Dendritic cell treated with granulocyte-macrophage colony-stimulating factor and Interleukin-4, amounts not matched to agents 40 ng/mL and 50 ng/mL, for 4 days (primary cell): Measurements from ENCODE around the gene DCAF6.

Experiments used
- H3K27ac Mint-ChIP-seq: one replicate; pipeline ENCODE4 v1.8.0; 2022; ENCODE audit warnings: mild to moderate bottlenecking, mixed read lengths
- H3K27me3 Mint-ChIP-seq: one replicate; pipeline ENCODE4 v1.8.0; 2022; ENCODE audit warnings: mild to moderate bottlenecking, mixed read lengths
- H3K36me3 Mint-ChIP-seq: one replicate; pipeline ENCODE4 v1.8.0; 2022; ENCODE audit warnings: low read depth, mixed read lengths
- H3K4me1 Mint-ChIP-seq: one replicate; pipeline ENCODE4 v1.8.0; 2022; ENCODE audit warnings: low read depth, mixed read lengths
- H3K4me3 Mint-ChIP-seq: one replicate; pipeline ENCODE4 v1.8.0; 2022; ENCODE audit warnings: mild to moderate bottlenecking, moderate library complexity, mixed read lengths
- H3K9me3 Mint-ChIP-seq: one replicate; pipeline ENCODE4 v1.8.0; 2022; ENCODE audit warnings: mixed read lengths
- intact Hi-C: fragments of 100-400 bp; cut with micrococcal nuclease; formaldehyde crosslinking; loops from one replicate; pipeline ENCODE4 v1.15.0; 2022

The DCAF6 gene

DNA sequence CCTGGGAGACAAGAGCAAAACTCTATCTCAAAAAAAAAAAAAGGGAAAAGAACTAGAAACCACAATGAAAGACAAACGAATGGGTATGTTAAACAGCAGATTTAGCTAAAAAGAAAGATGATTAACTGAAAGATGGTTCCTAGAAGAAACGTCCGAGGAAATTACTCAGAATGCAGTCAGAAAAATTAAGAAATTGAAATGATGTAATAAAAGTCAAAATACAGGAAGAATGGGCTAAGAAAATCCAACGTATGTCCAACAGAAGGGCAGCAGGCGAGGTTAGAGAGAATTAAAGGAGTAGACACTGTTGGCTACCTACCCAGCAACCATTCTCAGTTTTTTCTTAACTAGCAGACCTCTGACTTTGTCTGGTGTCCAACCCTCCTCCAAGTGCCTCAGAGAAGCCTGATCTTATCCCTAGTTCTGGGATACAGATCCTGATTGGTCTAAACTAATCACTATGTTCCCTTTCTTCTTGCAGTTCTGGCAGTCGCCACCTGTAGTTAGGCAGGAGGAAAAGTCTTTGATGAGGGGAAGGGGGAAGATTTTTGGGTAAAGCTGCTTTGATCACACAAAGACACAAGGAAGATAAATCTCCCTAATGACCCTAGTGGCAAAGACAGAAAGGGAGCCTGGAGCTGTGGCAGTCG, 174.5 kb downstream of the DCAF6 start:
- intact Hi-C loops, result no loop called here
- H3K36me3 Mint-ChIP-seq, result no peaks in the 10 kb centered on the region
- no peak overlapping the region for H3K27ac Mint-ChIP-seq
- no peaks in the 10 kb centered on the region for H3K27me3 Mint-ChIP-seq
- H3K4me3 Mint-ChIP-seq, result no peak overlapping the region
- peaks cover 12% of the 10 kb centered on the region for H3K4me1 Mint-ChIP-seq
- H3K9me3 Mint-ChIP-seq, result no peaks in the 10 kb centered on the region

DNA sequence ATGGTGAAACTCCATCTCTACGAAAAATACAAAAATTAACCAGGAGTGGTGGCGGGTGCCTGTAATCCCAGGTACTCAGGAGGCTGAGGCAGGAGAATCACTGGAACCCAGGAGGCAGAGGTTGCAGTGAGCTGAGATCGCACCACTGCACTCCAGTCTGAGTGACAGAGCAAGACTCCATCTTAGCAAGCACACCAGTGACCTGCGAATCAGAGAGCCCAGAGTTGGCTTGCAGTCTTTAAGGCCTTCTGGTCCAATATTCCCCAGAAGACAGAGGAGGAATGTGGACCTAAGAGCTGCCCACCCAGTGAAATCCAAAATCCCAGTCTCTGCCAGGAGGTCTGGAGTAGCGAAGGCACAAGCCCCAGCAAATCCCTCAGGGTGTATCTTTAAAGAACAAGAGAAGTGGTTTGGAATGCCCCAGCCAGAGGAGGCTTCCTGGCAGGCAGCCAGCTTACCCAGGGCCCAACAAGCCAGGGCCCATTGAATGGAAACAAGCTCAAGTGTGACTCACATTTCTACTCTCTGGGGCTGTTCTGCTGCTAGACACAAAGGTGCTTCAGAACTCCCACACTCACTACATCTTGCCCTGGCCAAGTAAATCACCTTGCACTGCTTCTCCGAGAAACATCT, 176.3 kb downstream of the DCAF6 start:
- no peaks in the 10 kb centered on the region for H3K36me3 Mint-ChIP-seq
- H3K27me3 Mint-ChIP-seq, result no peaks in the 10 kb centered on the region
- H3K4me1 Mint-ChIP-seq, result peaks cover 12% of the 10 kb centered on the region
- no peaks in the 10 kb centered on the region for H3K9me3 Mint-ChIP-seq
- H3K4me3 Mint-ChIP-seq, result no peak overlapping the region
- intact Hi-C loops, result no loop called here
- no peak overlapping the region for H3K27ac Mint-ChIP-seq

DNA sequence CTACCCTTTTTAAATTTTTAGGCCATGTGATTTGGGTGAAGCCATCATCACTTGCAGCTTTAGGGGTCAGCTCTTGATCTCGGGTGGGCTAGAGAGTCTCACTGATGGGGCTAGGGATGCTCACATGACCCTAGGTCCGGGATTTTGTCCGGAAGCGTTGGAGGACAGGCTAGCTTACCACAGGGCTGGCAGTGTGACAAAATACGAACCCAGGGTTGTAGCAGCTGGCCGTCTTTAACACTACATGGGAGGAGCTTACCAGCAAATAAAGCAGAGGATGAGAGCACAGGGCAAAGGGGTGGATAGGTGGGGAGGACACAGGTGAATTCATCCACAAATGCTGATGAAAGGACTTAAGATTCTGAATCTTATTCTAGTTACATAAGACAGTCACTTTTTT, 178.4 kb downstream of the DCAF6 start:
- peaks cover 5% of the 10 kb centered on the region for H3K9me3 Mint-ChIP-seq
- no peak overlapping the region for H3K27ac Mint-ChIP-seq
- intact Hi-C loops, result no loop called here
- no peaks in the 10 kb centered on the region for H3K27me3 Mint-ChIP-seq
- H3K4me1 Mint-ChIP-seq, result peaks cover 12% of the 10 kb centered on the region
- H3K36me3 Mint-ChIP-seq, result no peaks in the 10 kb centered on the region
- no peak overlapping the region for H3K4me3 Mint-ChIP-seq

DNA sequence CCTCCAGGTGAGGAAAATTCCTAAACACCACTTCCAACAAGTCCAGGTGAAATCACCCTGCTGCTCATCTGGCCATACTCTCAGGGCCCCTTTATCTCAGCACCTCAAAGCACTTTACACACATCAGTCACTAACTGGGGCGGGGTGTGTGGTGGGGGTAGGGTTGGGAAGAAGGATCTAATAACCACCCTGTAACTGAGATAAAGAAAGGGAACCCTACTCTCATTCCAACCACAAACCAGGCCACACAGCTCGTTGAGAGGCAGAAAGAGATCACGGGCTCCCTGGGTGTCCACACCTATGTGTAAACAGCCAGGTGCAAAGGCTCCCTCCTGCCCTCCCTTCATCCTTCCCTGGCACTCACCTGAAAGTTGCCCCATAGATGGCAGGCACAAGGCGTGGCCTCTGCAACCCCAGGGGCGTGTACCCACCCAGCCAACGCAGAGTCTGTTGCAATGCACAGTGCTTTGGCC, 179.9 kb downstream of the DCAF6 start:
- Mint-ChIP-seq H3K27ac (no peak overlapping the region), H3K9me3 (peaks cover 8% of the 10 kb centered on the region), H3K27me3 (no peaks in the 10 kb centered on the region), H3K4me3 (no peak overlapping the region), H3K36me3 (no peaks in the 10 kb centered on the region), H3K4me1 (no peaks in the 10 kb centered on the region)
- intact Hi-C loops, result no loop called here

DNA sequence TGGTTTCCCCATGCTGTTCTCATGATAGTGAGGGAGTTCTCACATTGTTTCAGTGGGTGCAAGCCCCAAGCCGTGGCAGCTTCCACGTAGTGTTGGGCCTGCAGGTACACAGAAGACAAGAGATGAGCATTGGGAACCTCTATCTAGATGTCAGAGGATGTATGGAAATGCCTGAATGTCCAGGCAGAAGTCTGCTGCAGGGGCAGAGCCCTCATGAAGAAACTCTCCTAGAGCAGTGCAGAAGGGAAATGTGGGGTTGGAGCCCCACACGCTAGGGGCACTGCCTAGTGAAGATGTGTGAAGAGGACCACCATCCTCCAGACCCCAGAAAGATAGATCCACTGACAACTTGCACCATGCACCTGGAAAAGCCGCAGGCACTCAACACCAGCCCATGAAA, 183.3 kb downstream of the DCAF6 start:
- H3K36me3 Mint-ChIP-seq, result no peaks in the 10 kb centered on the region
- intact Hi-C loops, result no loop called here
- no peaks in the 10 kb centered on the region for H3K4me1 Mint-ChIP-seq
- H3K27ac Mint-ChIP-seq, result no peak overlapping the region
- H3K9me3 Mint-ChIP-seq, result peaks cover 8% of the 10 kb centered on the region
- H3K27me3 Mint-ChIP-seq, result peaks cover 2% of the 10 kb centered on the region
- H3K4me3 Mint-ChIP-seq, result no peak overlapping the region

DNA sequence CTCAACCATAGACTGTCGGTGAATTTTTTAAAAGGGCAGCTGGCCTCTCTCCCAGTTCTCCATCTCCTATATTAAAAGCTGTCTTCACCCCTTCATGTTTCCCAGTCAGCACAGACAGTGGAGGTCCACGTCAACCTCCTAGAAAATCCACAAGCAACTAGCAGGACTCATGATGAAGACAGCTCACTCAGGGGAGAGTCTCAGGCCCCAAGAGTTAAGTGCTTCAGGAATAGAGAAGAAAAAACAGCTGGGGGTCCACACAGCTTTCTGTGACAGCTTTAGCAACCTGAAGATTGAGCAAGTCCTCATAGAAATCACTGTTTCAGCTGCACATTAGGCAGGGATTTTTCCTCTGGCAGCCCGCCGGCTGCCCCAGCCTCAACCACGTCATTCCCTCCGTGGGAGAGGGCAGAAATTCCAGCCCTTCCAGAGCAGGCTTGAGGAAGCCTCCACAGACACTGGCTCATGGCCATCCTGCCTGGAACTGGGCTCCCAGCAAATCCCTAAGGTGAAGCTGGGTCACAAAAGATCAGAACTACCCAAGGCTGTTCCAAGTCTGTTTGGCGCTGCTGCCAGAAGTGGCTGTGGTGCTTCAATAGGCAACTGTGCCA, 185.0 kb downstream of the DCAF6 start:
- Mint-ChIP-seq H3K27ac (no peak overlapping the region), H3K9me3 (peaks cover 8% of the 10 kb centered on the region), H3K36me3 (no peaks in the 10 kb centered on the region)

DNA sequence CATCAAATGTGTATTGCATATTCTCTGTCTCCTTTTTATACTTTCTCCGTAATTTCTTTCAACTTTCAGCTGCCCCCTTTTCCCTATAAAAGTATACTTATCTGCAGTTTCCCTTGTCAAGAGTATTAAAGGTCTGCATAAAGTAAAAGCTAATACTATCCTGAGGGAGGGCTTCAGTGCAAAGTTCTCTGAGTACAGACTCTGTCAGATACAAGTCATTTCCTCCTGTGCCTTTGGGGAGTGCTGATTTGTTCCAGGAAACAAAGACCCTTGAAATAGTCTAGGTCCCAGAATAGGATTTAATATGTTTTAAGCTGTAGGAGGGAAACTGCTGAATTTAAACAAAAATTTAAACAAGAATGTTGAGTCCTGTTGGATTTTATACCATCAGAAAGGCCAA, 188.6 kb downstream of the DCAF6 start:
- peaks cover 1% of the 10 kb centered on the region for H3K9me3 Mint-ChIP-seq
- intact Hi-C loops, result no loop called here
- peaks cover 2% of the 10 kb centered on the region for H3K27me3 Mint-ChIP-seq
- H3K27ac Mint-ChIP-seq, result no peak overlapping the region
- H3K36me3 Mint-ChIP-seq, result no peaks in the 10 kb centered on the region
- no peak overlapping the region for H3K4me3 Mint-ChIP-seq
- no peaks in the 10 kb centered on the region for H3K4me1 Mint-ChIP-seq

More for the DNA sequence above, 185.0 kb downstream of the DCAF6 start:
- Mint-ChIP-seq H3K4me1 (no peaks in the 10 kb centered on the region), H3K4me3 (no peak overlapping the region), H3K27me3 (peaks cover 2% of the 10 kb centered on the region)
- intact Hi-C loops, result no loop called here
